Measurements from ENCODE around the gene LIMS2. TPM values are rescaled to one million over a fixed set of nuclear protein-coding genes. Genes with fewer than 3 reads are reported as not detected.

The LIMS2 gene
- total RNA-seq, 4 donors from 2014 or later = 5.3 to 15.5 (median 9.9) TPM

DNA sequence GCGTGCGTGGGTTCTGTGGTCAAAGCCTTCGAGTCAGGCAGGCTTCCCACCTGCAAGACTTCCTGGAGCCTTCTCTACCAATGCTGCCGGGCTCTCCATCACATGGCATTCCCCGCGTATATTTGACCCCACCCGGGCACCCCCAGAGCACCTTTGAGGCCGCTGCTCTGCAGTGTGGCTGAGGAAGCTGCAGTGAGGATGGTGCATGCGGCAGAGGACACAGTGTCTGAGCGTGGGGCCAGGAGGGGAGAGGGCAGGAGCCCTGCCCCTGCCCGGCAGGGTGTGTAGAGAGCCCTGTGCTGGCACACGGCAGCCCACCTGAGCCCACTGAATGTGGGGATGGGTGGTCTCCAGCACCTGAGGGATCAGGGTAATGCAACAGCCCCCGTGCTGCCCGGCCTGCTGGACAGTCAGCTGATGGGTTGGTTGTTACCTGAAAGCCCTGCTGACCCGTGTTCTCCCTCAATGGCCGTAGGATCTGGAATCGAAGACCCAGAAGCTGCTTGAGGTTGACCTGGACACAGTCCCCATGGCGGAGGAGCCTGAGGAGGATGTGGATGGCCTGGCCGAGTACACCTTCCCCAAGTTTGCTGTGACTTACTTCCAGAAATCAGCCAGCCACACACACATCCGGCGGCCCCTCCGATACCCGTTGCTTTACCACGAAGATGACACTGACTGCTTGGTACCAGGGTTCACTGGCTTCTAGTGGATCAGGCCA, 66.1 kb downstream of the LIMS2 start:
- ATAC-seq (no peak), DNase-seq (no peak)
- intact Hi-C loops (cut with DNase I; ENCODE audit: low total_unique reads) (no loop called here), in situ Hi-C loops (cut with MboI; ENCODE audit: low sequenced_read_pairs in 4 of 4) (no loop called here)
- Histone ChIP-seq H3K4me1 (no peaks in the 10 kb centered on the region), H3K27me3 (no peaks in the 10 kb centered on the region), H3K9me3 (no peaks in the 10 kb centered on the region), H3K4me3 (no peak overlapping the region), H3K27ac (no peak overlapping the region), H3K36me3 (no peaks in the 10 kb centered on the region)
- no peak for TF ChIP-seq POLR2A (IDR thresholded peaks at IDR 0.05)
- no peak for TF ChIP-seq CTCF (IDR thresholded peaks at IDR 0.05 in 4 of 5, conservative IDR thresholded peaks at IDR 0.05 in 1 of 5)

- in situ Hi-C loops (cut with MboI; ENCODE audit: low sequenced_read_pairs in 4 of 4) (no loop called here), intact Hi-C loops (cut with DNase I; ENCODE audit: low total_unique reads) (no loop called here)
- Histone ChIP-seq H3K27me3 (no peaks in the 10 kb centered on the region), H3K36me3 (no peaks in the 10 kb centered on the region), H3K9me3 (no peaks in the 10 kb centered on the region), H3K4me3 (no peak overlapping the region), H3K27ac (no peak overlapping the region), H3K4me1 (no peaks in the 10 kb centered on the region)
- TF ChIP-seq POLR2A (IDR thresholded peaks at IDR 0.05) (no peak), CTCF (IDR thresholded peaks at IDR 0.05 in 4 of 5, conservative IDR thresholded peaks at IDR 0.05 in 1 of 5) (no peak)
- ATAC-seq = no peak
- DNase-seq = no peak
Observed at GRCh38 chr2:127608061-127609030, 67.0 kb downstream of the LIMS2 start.

- ATAC-seq (no peak), DNase-seq (no peak)
- in situ Hi-C loops (cut with MboI; ENCODE audit: low sequenced_read_pairs in 4 of 4) (no loop called here), intact Hi-C loops (cut with DNase I; ENCODE audit: low total_unique reads) (no loop called here)
- H3K4me3 ChIP-seq = no peak overlapping the region
- H3K36me3 ChIP-seq = no peaks in the 10 kb centered on the region
- H3K27me3 ChIP-seq = no peaks in the 10 kb centered on the region
- H3K4me1 ChIP-seq = no peaks in the 10 kb centered on the region
- no peak for TF ChIP-seq POLR2A (IDR thresholded peaks at IDR 0.05)
- TF ChIP-seq CTCF (IDR thresholded peaks at IDR 0.05 in 4 of 5, conservative IDR thresholded peaks at IDR 0.05 in 1 of 5) = no peak
- no peak overlapping the region for H3K27ac ChIP-seq
- no peaks in the 10 kb centered on the region for H3K9me3 ChIP-seq
Observed at GRCh38 chr2:127607399-127607908, 67.9 kb downstream of the LIMS2 start.

DNA sequence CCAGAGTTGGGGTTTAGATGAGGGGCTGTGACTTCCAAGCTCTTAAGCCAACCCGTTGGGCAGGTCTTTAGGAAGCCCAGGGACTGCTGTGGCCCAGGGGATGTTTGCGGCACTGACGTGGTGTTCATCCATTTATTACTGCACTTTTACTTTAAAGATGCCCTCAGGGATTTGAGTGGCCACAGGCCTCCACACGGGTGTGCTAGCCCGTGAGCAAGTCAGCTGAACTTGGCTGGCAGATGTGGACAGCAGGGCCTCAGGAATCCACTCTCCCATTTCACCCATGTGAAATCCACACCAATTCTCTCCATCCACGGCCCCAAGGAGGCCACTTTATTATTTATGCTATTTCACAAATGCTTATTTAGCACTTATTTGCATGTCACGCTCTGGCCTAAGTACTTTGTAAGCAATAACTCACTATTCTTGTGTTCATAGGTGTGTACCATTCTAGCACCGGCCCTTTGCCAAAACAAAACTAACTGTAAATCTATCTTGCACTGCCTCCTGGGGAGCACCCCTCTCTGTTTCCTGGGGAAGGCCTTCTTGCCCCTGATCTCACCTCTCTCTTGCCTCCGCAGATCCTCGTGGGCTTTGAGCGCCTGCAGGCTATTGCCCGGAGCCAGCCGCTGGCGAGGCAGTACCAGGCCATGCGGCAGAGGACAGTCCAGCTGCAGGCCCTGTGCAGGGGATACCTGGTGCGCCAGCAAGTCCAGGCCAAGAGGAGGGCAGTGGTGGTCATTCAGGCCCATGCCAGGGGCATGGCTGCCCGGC, 68.5 kb downstream of the LIMS2 start:
- ATAC-seq = no peak
- Histone ChIP-seq H3K4me3 (no peak overlapping the region), H3K4me1 (no peaks in the 10 kb centered on the region), H3K36me3 (no peaks in the 10 kb centered on the region), H3K9me3 (no peaks in the 10 kb centered on the region), H3K27me3 (no peaks in the 10 kb centered on the region), H3K27ac (no peak overlapping the region)
- in situ Hi-C loops (cut with MboI; ENCODE audit: low sequenced_read_pairs in 4 of 4) = no loop called here
- TF ChIP-seq POLR2A (IDR thresholded peaks at IDR 0.05) = no peak
- TF ChIP-seq CTCF (IDR thresholded peaks at IDR 0.05 in 4 of 5, conservative IDR thresholded peaks at IDR 0.05 in 1 of 5) = no peak
- no peak for DNase-seq
- intact Hi-C loops (cut with DNase I; ENCODE audit: low total_unique reads) = no loop called here

Measured in gastrocnemius medialis (tissue), 4 donors.